Stimulated activated CD4-positive, alpha-beta T cell treated with anti-CD3 and anti-CD28 coated beads, Interleukin-1b, Interleukin-23, amount 100 ng/mL, for 48 hours (primary cell): Measurements from ENCODE around the gene APMAP.
"Not testable (repeated sequence)": the region's sequence is repeated elsewhere in the genome, so short reads cannot be mapped to it uniquely, and the experiment has no call there.

Experiments used
- DNase-seq: peaks from one replicate; pipeline ENCODE4 v3.0.0-alpha.2; 2020

APMAP gene

DNA sequence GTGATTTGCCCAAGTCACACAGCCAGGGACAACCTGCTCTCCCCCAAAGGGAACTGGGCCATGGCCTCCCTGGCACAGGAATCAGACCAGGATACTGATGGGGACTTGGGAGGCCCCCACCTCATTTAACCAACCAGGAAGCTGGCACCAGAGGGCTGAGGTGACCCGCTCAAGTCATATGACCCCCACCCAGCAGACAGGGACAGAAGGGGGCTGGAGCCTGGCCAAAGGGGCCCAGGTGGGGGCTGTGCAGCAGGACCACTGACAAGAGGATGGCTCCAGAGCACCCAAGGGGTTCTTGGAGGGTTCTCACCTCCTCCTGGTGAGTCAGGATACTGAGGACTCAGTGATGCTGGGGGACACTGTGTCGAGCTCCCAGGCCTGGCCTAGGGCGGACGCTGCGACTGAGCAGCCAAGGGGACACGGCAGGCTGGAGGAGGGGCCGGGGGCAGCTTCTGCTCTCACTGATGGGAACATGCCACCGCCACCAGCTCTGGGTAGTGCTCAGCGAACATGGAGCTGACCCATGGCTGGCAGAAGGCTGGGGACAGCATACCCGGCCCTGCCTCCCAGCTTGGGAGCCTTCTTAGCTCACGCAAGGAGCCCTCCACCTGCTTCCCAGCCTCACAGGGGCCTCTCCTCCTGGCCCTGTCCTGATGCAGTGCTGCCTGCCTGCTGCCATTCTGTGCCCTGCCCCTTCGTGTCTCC lies 42.3 kb downstream of the APMAP start:
- no peak for DNase-seq

DNA sequence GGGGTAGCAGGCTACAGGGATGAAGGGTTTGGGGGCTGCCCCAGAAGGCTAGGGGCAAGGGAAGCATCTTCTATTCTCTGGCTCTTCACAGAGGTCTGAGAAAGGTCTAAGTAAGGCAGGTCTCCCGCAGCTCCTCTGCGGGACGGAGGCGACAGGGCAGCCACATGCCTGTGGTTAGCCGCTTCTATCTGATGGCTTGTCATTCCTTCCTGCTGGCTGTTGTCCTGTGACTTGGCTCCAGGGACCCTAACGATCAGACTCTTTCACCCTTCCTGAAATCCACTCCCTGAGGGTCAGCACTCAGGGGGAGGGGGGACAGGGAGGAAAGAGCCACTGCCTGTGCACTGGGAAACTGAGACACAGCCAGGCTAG lies 42.8 kb downstream of the APMAP start:
- DNase-seq = no peak

DNA sequence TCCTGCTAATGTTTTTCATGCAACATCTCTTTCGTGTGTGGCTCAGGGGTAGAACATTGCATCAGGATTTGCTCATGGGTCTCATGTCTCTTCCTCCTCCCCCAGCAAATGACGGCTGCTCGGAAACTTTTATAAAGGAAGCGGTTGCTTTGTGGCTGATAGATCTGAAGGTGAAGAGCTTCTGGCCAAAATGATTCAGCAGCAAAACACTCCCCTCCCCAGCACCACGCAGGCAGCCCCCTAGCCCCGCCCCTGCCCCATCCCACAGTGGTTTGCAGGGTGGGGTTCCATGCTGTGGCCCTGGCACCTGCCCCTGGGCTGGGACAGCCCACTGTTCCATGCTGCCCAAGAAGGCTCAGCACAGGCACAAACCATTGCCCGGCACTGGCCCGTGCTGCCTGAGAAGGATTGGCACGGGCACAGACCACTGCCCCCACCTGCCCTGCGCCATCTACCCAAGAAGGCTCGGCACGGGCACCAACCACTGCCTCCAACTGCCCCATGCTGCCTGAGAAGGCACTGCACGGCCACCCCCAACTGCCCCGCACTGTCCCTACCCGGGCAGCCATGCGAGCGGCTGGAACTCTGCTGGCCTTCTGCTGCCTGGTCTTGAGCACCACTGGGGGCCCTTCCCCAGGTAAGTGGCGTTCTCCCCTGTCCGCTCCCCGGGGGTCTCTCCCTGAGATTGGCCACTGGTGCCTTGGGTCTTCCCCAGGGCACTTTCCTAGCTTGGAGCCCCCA lies 43.4 kb downstream of the APMAP start, which contains the start of gene CST7:
TSS of gene CST7 (plus strand) at position 331 of the 741 bp plus-strand sequence. CDS start at position 568, 237 bp downstream.
- peak; percentile 85 for DNase-seq

DNA sequence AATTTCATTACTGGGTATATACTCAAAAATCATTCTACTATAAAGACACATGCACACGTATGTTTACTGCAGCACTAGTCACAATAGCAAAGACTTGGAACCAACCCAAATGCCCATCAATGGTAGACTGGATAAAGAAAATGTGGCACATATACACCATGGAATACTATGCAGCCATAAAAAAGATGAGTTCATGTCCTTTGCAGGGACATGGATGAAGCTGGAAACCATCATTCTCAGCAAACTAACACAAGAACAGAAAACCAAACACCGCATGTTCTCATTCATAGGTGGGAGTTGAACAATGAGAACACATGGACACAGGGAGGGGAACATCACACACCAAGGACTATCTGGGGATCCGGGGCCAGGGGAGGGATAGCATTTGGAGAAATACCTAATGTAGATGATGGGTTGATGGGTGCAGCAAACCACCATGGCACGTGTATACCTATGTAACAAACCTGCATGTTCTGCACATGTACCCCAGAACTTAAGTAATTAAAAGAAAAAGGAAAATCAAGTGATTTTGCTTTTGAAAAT lies 44.1 kb downstream of the APMAP start:
- not testable (repeated sequence) for DNase-seq

DNA sequence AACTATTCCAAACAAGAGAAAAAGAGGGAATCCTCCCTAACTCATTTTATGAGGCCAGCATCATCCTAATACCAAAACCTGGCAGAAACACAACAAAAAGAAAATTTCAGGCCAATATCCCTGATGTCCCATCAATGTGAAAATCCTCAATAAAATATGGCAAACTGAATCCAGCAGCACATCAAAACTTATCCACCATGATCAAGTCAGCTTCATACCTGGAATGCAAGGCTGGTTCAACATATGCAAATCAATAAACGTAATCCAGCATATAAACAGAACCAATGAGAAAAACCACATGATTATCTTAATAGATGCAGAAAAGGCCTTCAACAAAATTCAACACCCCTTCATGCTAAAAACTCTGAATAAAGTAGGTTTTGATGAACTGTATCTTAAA lies 46.2 kb downstream of the APMAP start:
- not testable (repeated sequence) for DNase-seq

DNA sequence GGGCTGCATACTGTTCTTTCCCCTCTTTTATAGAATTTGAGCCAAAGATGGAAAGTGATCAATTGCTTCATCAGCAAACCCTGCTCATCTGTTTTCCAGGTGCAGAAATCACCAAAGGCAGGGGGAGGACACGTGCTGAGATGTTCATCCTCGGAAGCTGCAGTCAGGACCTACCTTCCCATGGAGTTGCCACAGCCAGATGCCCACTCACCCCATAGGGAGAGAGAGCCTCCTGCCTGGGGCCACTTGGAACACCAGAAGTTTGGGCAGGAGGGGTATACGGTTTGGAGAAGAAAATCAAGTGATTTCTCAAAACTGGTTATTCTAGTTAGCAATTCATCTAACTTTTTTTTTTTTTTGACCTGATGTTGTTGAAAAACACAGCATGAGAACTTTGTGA lies 48.8 kb downstream of the APMAP start:
- no peak for DNase-seq

DNA sequence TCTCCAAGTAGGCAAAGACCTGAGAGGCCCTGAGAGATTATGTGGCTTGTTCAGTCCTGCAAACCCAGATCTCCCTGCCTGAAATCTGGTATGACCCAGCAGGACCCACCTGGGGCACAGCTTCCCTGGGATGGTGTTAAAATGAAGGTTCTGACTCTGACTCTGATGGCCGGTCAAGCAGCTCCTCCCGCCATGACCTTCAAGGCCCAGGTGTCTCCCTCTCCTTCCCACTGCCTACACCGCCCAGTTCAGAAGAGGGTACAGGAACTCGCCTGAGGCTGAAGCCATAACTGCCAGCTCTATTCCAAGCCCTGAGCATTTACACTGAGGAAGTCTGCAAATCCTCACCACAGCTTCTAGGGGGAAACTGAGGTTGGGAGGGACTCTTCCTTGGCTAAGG lies 49.4 kb downstream of the APMAP start:
- DNase-seq = no peak

DNA sequence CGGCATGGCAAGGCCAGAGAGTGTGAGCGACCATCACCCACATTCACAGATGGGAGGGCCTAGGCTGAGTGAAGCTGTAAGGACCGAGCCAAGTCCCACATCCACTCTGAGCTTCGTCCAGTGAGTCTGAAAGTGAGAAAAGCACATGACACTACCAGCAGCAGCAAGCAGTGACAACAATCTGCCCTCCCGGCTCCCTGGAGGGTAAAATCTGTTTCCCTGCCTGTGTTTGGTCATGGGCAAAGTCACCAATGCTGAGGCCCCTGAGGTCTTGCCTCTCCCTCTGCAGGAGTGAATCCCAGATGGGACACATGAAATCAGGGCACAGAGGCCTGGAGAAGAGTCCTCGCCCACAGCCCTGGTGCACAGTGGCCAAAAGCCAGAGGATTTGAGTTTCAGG lies 49.9 kb downstream of the APMAP start:
- no peak for DNase-seq

DNA sequence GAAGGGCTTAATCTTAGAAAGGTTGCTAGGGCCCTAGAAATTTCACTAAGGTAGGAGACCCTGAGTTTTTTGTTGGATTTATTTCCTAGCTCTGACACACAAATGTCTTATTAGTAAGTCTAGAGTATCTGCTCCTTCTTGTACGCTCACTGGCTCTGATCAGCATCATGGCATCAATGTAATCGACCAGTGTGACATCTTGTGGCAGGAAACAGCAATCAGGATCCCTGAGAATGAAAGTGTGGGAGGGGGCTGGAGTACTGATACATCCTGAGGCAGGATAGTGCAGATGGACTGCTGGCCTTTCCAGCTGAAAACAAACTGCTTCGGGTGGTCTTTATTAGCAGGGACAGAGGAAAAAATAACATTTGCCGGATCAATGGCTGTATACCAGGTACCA lies 53.5 kb downstream of the APMAP start:
- DNase-seq = no peak

DNA sequence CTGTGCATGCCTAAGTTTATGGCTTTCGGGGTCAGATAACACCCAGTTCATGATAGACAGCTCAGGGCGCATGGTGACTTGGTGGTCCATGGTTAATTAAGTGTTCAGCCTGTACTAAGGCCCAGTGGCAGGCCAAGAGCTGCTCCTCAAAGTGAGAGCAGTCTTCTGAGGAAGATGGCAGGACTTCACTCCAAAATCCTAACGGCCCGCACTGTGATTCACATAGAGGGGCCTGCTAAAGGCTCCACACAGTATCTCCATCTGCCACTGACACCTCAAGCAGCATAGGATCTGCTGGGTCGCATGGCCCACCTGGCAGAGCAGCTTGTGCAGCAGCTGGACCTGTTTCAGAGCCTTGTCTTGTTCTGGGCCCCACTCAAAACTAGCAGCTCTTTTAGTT lies 54.1 kb downstream of the APMAP start:
- DNase-seq = no peak

DNA sequence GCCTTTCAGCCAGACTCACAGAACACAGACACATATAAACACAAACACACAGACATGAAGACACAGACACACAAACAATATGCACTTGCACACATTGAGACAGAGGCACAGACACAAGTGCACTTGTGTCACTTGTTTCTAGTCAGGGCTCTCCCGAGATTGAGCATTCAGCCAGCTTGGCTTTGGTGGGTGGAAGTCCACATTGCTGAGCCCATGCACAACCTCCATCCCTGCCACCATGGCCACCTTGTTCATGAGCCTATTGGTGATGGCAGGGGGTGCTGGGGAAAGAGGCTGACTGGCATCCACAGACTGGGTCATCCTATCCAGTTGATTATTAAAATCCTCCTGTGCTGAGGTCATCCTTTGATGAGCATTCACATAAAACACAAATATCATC lies 55.0 kb downstream of the APMAP start:
- no peak for DNase-seq

DNA sequence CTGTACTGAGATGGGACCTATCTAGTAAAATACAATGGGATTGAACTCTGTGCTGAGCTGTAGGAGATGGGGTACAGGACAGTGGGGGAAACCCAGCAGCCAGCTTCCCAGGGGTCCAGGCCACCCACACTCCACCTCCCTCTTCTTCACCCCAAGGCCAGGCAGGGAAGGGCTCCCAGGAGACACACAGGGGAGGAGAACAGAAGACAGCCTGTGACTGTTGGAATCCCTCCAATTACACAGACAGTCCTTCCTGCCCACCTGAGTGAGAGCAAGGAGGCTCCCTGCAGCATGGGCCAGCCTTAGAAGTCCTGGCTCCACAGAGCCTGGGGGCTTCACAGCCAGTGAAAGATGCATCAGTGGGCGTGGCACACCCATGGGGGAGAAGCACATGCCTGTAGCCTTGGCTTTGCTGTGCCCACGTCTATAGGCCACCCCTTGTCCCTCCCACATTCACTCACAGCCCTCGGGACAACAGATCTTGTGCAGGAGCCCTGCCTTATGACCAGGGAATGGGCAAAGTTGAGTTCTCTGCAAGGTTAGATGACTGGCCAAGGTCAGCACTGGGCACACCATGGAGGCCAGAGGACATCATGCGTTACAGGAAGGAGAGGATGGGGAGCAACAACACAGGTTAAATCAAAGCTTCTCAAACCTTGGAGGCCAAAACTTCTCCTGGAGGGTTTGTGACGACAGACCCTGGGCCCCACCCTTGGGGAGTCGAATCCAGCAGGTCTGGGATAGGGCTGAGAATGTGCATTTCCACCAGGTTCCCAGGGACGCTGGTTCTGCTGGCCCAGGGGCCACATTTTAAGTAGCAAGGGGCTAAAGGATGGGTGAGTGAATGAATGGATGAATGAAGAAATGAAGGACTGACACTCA lies 55.8 kb downstream of the APMAP start:
- DNase-seq = no peak

DNA sequence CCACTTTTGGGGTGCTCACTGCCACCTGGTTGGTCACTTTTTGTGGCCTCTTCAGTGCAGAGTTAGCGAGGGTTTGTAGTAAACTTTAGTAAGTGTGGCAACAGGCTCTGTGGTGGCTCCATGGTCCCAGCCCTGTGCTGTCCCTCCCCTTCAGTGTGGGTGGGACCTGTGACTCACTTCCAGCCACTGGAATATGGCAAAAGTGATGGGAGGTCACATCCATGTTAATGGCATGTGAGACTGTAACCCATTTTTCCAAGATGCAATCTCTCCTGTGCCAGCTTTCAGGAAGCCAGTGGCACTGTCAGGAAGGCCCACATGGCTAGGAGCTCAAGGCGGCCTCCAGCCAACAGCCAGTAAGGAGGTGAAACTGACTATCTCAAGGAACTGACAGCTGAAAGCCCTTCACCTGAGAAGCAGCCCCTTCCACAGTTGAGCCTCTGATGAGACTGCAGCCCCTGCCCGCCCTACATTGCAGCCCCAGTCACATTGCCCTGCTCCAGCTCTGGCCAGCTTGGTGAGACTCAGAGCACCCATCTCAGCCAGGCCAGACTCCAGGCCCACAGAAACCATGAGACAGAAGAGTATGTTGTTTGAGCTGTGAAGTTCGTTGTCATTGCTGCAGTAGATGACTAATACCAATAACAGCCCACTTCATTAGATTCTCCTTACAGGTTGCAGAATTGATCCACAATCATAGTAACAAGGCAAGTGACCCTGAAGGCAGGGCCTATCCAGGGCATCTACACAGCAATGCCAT lies 56.6 kb downstream of the APMAP start:
- DNase-seq = no peak

DNA sequence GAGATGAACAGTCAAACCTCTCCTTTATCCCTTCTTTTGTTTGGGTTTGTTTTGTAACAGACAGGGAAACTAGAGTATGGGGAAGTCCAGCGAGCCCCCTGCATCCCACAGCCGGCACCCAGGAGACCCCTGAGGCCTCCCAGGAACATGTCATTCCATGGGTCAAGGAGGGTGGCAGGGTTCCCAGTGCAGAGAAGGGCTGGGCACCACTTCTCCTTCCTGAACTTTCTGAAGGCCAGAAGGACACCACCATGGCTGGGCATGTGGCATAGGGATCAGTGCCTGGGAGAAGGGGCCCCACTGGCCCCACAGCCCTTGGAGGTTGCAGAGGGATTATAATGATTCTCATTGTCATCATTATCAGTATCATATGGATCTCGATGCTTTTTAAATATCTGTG lies 57.4 kb downstream of the APMAP start:
- no peak for DNase-seq

DNA sequence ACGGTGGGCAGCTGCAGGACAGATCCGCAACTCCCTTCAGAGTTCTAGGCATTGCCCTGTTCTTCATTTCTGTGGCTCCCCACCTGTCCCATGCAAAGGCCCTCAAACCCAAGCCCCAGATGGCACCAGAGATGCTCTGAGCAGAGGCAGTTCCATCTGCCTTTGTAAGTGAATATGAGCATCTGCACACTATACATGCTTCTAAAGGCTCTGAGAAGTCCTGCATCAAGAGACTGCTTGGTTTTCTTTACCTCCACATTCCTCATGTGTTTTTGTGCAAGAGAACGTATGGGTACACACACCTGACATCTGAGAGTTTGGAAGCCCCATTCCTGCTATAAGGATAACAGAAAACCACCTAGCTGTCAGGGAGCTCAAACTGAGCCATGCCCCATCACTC lies 57.8 kb downstream of the APMAP start:
- no peak for DNase-seq

DNA sequence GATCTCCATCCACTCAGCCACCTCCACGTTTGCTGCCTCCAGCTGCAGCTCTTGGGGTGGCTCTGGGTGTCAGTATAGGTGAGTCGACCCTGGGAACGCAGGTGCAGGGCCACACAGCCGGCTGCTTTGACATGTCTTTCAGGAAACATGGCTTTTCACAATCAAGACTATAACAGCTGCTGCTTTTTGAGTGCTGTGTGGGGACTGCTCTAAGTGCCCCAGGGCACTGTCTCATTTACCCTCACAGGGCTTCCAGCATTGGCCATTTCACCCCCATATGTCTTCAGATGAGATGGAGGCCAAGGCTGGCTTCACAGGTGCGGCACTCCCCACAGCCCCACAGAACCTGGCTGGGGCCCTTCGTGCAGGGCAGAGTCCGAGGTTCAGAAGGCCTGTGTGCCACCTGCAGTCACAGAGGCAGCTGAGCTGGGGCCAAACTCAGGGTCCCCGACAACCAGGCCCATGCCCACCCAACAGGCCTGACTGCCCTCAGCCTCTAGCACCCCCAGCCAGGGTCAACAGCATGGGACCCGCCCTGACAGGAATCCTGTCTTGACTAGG lies 58.4 kb downstream of the APMAP start:
- no peak for DNase-seq

DNA sequence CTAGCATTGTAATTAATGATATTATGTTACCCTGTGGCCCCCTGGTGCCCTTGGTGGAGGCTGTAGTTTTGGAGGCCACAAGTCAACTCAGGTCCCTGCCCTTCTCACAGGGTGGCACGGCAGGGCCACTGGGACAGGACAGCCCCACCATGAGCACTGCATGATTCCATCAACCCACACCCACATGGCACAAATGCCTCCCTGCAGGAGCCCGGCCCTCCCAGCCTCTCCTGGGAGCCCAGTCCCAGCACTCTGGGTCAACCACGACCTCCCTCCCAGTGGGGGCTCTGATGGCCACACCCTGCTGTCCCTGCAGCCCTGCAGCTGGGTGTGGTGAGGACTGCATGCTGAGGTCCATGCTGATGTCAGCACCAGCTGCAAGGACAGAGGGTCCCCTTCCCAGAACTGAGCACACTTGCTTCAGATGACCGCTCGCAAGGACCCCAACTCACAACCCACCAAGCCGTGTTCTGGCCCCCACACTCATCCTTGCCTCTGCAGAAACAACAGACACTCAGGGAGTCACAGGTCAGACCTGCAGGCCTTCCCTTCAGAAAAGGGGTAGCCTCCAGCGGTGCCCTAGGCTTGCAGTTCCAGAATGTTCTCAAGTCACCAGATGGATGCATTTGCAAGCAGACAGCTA lies 59.2 kb downstream of the APMAP start:
- DNase-seq = no peak

DNA sequence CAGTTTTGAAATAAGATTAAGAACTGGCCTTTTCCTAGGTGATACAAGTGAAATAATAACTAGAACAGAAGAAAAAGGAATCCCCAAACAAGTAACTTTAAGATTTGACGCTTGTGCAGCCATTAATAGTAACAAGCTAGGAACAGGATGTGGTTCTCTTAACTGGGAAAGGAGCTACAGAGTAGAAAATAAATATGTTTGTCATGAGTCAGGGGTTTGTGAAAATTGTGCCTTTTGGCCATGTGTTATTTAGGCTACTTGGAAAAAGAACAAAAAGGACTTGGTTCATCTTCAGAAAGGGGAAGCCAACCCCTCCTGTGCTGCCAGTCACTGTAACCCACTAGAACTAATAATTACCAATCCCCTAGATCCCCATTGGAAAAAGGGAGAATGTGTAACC lies 60.7 kb downstream of the APMAP start:
- not testable (repeated sequence) for DNase-seq

DNA sequence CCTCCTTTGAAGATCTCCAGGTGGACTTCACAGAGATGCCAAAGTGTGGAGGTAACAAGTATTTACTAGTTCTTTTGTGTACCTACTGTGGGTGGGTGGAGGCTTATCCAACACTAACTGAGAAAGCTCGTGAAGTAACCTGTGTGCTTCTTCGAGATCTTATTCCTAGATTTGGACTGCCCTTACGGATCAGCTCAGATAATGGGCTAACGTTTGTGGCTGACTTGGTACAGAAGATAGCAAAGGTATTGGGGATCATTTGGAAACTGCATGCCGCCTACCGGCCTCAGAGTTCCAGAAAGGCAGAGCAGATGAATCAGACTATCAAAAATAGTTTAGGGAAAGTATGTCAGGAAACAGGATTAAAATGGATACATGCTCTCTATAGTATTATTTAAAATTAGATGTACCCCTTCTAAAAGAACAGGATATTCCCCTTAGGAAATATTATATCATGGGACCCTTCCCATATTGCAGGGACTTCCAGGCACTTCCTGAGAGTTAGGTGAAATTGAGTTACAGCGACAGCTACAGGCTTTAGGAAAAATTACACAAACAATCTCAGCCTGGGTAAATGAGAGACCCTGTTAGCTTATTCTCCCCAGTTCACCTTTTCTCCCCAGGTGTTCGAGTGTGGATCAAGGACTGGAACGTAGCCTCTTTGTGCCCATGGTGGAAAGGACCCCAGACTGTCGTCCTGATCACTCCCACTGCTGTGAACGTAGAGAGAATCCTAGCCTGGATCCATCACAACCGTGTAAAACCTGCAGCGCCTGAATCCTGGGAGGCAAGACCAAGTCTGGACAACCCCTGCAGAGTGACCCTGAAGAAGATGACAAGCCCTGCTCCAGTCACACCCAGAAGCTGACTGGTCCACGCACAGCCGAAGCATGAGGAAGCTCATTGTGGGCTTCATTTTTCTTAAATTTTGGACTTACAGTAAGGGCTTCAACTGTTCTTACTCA lies 61.5 kb downstream of the APMAP start:
- not testable (repeated sequence) for DNase-seq
